Left lung (tissue), 10 donors: Measurements from ENCODE around the gene WSCD2. TPM values are rescaled to one million over a fixed set of nuclear protein-coding genes. Genes with fewer than 3 reads are reported as not detected.

Experiments used
- ATAC-seq: fragments of 200-7000 bp; cut with Tn5 transposase; one replicate; pipeline ENCODE4 v1.9.1; 2020; ENCODE audit warnings: moderate library complexity
- DNase-seq, 4 donors: peaks; one replicate each; pipeline ENCODE4 v3.0.0-alpha.2; 2013 to 2020
- H3K27ac ChIP-seq, 2 donors: fragments of 200-600 bp; sonication (generic) in 1 of 2; one replicate each; pipeline versions ENCODE4 v1.5.0 to v1.8.0; 2020 to 2021
- H3K27me3 ChIP-seq, 2 donors: fragments of 200-600 bp; sonication (generic) in 1 of 2; one replicate each; pipeline versions ENCODE4 v1.5.0 to v1.8.0; 2020 to 2021
- H3K36me3 ChIP-seq, 2 donors: fragments of 200-600 bp; sonication (generic) in 1 of 2; one replicate each; pipeline versions ENCODE4 v1.5.0 to v1.8.0; 2020 to 2021
- H3K4me1 ChIP-seq, 2 donors: fragments of 200-600 bp; one replicate each; pipeline ENCODE4 v1.8.0; 2021
- H3K4me3 ChIP-seq, 2 donors: fragments of 200-600 bp; sonication (generic) in 1 of 2; one replicate each; pipeline versions ENCODE4 v1.5.0 to v1.8.0; 2020 to 2021; ENCODE audit warnings: mild to moderate bottlenecking in 1 of 2
- H3K9me3 ChIP-seq, 2 donors: fragments of 200-600 bp; sonication (generic) in 1 of 2; one replicate each; pipeline versions ENCODE4 v1.5.0 to v1.8.0; 2020 to 2021
- intact Hi-C, 2 donors: fragments of 100-400 bp; cut with DNase I; formaldehyde crosslinking; loops; one replicate each; pipeline versions ENCODE4 v1.11.2 to v1.14.2; 2022
- polyA plus RNA-seq, 6 donors: library from polyadenylated mRNA; unstranded; fragments of 120-200 nt; gene quantifications; one replicate each; pipeline ENCODE4 v1.2.1, GENCODE V29; 2013; ENCODE audit not compliant: insufficient read length in 6 of 6
- total RNA-seq, 2 donors: library from RNA; stranded (reverse); fragmentation: NEBNext Ultra II Directional; extraction: Animal tissue kit (Norgen Biotek cat#: 25700); gene quantifications; one replicate each; pipeline ENCODE4 v1.2.1, GENCODE V29; 2021
- TF ChIP-seq, protein P1 (sequence below), 2 donors: fragments of 200-600 bp; sonication (generic) in 1 of 2; IDR thresholded peaks; one replicate each; pipeline versions ENCODE4 v1.5.0 to v1.8.0; 2021; ENCODE audit warnings: antibody characterized with exemption in 2 of 2
- donor health status: DM: no; HTN: yes; CAD: no.
- donor health status: DM: no; HTN: no; CAD: no.

Gene WSCD2
- total and polyA plus RNA-seq, 8 donors: 0.29 to 1.3 (median 0.47) TPM

DNA sequence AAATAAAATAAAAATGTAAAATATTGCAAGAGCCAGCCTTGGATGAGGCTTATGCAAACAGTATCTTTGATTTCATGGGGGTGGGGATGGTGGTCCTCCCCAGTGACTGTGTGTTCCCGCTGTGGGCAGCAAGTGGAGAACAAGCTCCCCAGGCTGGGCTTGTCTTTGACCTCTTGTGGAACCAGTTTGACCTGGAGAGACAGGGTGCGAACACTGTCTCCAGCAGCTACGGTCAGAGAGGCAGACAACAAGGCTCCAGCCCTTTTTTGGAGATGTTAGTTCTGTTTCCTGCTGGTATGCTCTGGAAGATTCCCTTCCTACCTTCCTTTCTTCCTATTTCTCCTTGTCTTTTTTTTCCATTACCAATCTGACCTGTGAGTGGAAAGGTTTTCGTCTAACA lies 21.8 kb upstream of the WSCD2 start:
- Histone ChIP-seq H3K27ac (no peak overlapping the region), H3K9me3 (no peaks in the 10 kb centered on the region), H3K4me1 (no peaks in the 10 kb centered on the region), H3K36me3 (no peaks in the 10 kb centered on the region), H3K4me3 (no peak overlapping the region), H3K27me3 (no peaks in the 10 kb centered on the region)
- ATAC-seq (no peak), DNase-seq (no peak)
- TF ChIP-seq, protein P1, sequence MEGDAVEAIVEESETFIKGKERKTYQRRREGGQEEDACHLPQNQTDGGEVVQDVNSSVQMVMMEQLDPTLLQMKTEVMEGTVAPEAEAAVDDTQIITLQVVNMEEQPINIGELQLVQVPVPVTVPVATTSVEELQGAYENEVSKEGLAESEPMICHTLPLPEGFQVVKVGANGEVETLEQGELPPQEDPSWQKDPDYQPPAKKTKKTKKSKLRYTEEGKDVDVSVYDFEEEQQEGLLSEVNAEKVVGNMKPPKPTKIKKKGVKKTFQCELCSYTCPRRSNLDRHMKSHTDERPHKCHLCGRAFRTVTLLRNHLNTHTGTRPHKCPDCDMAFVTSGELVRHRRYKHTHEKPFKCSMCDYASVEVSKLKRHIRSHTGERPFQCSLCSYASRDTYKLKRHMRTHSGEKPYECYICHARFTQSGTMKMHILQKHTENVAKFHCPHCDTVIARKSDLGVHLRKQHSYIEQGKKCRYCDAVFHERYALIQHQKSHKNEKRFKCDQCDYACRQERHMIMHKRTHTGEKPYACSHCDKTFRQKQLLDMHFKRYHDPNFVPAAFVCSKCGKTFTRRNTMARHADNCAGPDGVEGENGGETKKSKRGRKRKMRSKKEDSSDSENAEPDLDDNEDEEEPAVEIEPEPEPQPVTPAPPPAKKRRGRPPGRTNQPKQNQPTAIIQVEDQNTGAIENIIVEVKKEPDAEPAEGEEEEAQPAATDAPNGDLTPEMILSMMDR (IDR thresholded peaks at IDR 0.05): no peak
- intact Hi-C loops: no loop called here

DNA sequence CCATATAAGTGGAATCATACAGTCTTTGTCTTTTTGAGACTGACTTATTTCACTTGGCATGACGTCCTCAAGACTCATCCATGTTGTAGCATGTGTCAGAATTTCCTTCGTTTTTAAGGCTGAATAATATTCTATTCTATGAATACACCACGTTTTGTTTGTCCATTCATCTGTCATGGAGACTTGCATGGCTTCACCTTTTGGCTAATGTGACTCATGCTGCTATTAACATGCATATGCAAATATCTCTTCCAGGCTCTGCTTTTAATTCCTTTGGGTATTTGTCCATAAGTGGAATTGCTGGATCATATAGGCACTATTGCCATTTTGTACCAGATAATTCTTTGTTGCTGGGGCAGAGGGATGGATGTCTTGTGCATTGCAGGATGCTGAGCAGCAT lies 19.6 kb upstream of the WSCD2 start:
- no peak for ATAC-seq

DNA sequence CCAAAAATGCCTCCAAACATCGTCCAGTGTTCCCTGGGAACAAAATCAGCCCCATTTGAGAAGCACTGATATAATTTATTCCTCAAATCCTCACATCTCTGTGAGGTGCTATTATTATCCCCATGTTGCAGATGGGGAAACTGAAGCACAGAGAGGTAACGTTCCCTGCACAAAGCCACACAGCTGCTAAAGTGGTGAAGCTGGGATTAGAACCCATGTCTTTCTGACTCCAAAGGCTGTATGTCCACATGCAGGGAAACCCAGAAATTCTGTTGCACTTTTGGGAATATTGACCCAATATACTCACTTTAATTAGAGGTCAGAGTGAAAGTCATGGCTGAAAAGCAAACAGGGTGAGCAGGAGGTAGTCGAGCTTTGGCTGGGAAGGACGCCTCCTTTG lies 19.1 kb upstream of the WSCD2 start:
- TF ChIP-seq, protein P1 (IDR thresholded peaks at IDR 0.05): no peak
- no peaks in the 10 kb centered on the region for H3K4me1 ChIP-seq
- H3K36me3 ChIP-seq: no peaks in the 10 kb centered on the region
- DNase-seq: no peak
- H3K9me3 ChIP-seq: no peaks in the 10 kb centered on the region
- H3K27me3 ChIP-seq: no peaks in the 10 kb centered on the region
- no peak overlapping the region for H3K4me3 ChIP-seq
- intact Hi-C loops: no loop called here
- no peak overlapping the region for H3K27ac ChIP-seq
- ATAC-seq: no peak

More for the DNA sequence above, 19.6 kb upstream of the WSCD2 start:
- Histone ChIP-seq H3K9me3 (no peaks in the 10 kb centered on the region), H3K27ac (no peak overlapping the region), H3K4me1 (no peaks in the 10 kb centered on the region), H3K36me3 (no peaks in the 10 kb centered on the region), H3K27me3 (no peaks in the 10 kb centered on the region), H3K4me3 (no peak overlapping the region)
- intact Hi-C loops: no loop called here
- TF ChIP-seq, protein P1 (IDR thresholded peaks at IDR 0.05): no peak
- DNase-seq: no peak

DNA sequence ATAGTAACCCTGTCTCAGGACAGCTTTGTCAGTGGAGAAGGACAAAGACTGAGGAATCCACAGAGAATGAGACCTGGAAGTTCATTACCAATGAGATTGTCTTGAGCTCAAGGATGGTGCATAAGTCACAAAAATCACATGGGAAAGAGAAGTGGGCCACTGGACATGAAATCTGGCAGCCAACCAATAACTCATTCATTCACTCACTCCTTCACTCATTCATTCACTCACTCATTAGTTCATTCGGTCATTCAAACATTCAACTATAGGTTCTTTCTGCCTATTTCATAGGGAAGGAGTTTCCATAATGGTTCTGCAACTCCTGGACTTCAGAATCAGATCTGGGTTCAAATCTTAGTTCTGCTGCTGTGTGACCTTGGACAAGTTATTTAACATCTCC lies 18.2 kb upstream of the WSCD2 start:
- no peaks in the 10 kb centered on the region for H3K27me3 ChIP-seq
- intact Hi-C loops: no loop called here
- H3K27ac ChIP-seq: no peak overlapping the region
- H3K36me3 ChIP-seq: no peaks in the 10 kb centered on the region
- no peak for DNase-seq
- H3K4me3 ChIP-seq: no peak overlapping the region
- no peaks in the 10 kb centered on the region for H3K9me3 ChIP-seq
- no peak for ATAC-seq
- TF ChIP-seq, protein P1 (IDR thresholded peaks at IDR 0.05): no peak
- H3K4me1 ChIP-seq: no peaks in the 10 kb centered on the region

DNA sequence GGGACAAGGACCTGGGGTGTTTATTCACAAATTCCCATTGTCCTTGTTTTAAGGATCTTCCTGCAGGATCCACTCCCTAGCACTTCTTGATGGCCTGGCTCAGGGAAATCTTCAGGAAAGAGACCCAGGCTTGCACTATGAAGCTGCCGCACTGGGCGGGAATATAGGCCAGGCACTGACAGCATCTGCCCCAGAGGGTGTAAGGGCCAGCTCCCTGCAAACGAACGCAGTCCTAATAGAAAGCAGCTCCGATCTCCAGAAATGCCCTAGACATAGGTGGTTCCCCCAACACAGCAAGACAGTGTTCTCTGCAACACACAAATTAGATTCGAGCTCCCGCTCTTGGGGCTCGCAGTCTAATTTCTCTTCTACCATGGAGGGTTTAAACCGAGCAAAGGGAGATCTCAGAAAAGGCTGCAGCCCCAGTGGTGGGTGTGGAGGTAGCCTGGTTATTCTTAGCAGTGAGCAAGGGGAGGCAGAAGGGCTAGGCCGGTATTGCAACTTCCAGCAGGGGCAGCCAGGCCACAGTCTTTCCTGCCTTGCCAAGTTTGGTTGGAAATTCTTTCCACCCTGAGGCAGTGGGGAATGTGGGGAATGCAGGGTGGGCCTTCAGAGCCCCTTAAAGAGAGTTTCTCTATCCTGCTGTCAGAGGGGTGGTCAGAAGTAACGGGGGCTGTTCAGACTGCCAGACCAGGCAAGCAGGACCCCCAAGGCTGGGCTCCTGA lies 16.1 kb upstream of the WSCD2 start:
- TF ChIP-seq, protein P1 (IDR thresholded peaks at IDR 0.05): no peak
- ATAC-seq: no peak
- H3K27me3 ChIP-seq: no peaks in the 10 kb centered on the region

More for the DNA sequence above, 16.1 kb upstream of the WSCD2 start:
- DNase-seq: peak in 1 of 4 donors; percentile 19
- H3K4me3 ChIP-seq: no peak overlapping the region
- no peaks in the 10 kb centered on the region for H3K4me1 ChIP-seq
- intact Hi-C loops: no loop called here
- H3K9me3 ChIP-seq: no peaks in the 10 kb centered on the region
- no peaks in the 10 kb centered on the region for H3K36me3 ChIP-seq
- no peak overlapping the region for H3K27ac ChIP-seq
